Measurements from ENCODE around the gene DTX1.

DNA sequence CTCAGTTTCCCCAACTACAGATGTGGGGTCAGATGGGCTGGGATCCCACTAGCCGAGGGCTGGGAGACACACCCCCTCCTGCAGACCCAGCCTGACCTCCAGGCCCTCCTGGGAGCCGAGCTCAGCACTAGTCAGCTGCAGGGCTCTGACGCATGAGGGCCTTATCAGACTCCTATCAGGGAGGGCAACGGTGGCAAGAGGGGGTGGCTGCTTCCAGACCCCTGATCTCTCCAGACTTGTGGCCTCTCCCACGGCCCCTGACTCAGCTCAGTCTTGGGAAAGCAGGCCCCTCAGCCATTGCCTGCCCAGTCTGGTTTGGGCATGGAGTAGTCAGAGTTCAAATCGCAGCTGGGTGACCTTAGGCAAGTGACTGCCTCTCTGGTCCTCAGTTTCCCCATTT, 76.5 kb downstream of the DTX1 start:
- TF ChIP-seq, protein P1, sequence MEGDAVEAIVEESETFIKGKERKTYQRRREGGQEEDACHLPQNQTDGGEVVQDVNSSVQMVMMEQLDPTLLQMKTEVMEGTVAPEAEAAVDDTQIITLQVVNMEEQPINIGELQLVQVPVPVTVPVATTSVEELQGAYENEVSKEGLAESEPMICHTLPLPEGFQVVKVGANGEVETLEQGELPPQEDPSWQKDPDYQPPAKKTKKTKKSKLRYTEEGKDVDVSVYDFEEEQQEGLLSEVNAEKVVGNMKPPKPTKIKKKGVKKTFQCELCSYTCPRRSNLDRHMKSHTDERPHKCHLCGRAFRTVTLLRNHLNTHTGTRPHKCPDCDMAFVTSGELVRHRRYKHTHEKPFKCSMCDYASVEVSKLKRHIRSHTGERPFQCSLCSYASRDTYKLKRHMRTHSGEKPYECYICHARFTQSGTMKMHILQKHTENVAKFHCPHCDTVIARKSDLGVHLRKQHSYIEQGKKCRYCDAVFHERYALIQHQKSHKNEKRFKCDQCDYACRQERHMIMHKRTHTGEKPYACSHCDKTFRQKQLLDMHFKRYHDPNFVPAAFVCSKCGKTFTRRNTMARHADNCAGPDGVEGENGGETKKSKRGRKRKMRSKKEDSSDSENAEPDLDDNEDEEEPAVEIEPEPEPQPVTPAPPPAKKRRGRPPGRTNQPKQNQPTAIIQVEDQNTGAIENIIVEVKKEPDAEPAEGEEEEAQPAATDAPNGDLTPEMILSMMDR (optimal IDR thresholded peaks at IDR 0.05 in 1 of 3, IDR thresholded peaks at IDR 0.05 in 1 of 3, conservative IDR thresholded peaks at IDR 0.05 in 1 of 3; ENCODE audit: extremely low read depth in 1 of 3, insufficient read depth in 2 of 3, low read length in 3 of 3) = no peak
- TF ChIP-seq EZH2 (IDR thresholded peaks at IDR 0.05; ENCODE audit: low read length) = no peak

Measured in keratinocyte (primary cell).